Measurements from ENCODE around the gene CDH23.

DNA sequence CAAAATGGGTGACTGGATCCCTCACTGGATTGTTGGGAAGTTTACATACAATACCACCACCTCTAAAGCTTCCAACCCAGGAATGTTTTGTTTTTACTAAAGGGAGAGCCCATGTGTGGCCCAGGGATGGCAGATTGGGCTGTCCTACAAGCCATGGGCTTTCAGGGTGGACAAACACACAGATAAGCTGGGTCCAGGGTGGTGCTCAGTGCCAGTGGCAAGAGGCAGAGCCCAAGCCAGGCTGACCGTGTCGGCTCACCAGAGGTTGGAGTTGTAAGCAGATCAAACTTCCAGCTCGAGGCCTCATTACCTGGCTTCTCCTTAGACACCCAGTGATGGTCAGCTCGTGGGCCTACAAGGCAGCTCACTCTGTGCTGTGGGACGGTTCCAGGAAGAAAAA lies 52.3 kb downstream of the CDH23 start:
- no peak for TF ChIP-seq EZH2 (IDR thresholded peaks at IDR 0.05; ENCODE audit: low read length)
- TF ChIP-seq, protein P1, sequence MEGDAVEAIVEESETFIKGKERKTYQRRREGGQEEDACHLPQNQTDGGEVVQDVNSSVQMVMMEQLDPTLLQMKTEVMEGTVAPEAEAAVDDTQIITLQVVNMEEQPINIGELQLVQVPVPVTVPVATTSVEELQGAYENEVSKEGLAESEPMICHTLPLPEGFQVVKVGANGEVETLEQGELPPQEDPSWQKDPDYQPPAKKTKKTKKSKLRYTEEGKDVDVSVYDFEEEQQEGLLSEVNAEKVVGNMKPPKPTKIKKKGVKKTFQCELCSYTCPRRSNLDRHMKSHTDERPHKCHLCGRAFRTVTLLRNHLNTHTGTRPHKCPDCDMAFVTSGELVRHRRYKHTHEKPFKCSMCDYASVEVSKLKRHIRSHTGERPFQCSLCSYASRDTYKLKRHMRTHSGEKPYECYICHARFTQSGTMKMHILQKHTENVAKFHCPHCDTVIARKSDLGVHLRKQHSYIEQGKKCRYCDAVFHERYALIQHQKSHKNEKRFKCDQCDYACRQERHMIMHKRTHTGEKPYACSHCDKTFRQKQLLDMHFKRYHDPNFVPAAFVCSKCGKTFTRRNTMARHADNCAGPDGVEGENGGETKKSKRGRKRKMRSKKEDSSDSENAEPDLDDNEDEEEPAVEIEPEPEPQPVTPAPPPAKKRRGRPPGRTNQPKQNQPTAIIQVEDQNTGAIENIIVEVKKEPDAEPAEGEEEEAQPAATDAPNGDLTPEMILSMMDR (optimal IDR thresholded peaks at IDR 0.05 in 1 of 3, IDR thresholded peaks at IDR 0.05 in 1 of 3, conservative IDR thresholded peaks at IDR 0.05 in 1 of 3; ENCODE audit: extremely low read depth in 1 of 3, insufficient read depth in 2 of 3, low read length in 3 of 3), result no peak
